K562 (cell line): ENCODE measurements around the gene MIDN. TPM values are rescaled to one million over a fixed set of nuclear protein-coding genes. Genes with fewer than 3 reads are reported as not detected.
A peak's percentile ranks its signal among the peaks of the same experiment; 100 is the strongest.

Source experiments
- BMI1 ChIP-seq: fragments of 150-350 bp; IDR thresholded peaks from 2 replicates; pipeline ENCODE4 v1.6.1; 2014; ENCODE audit warnings: low read length
- GABPB1 ChIP-seq: sonication (generic); formaldehyde crosslinking; IDR thresholded peaks from 2 replicates; pipeline ENCODE4 v1.8.0; 2022; ENCODE audit warnings: mild to moderate bottlenecking, missing genetic modification reagents
- IRF1 ChIP-seq: sonication (generic); formaldehyde crosslinking; IDR thresholded peaks from 2 replicates; pipeline ENCODE4 v1.8.0; 2022; ENCODE audit warnings: missing genetic modification reagents, mild to moderate bottlenecking, borderline replicate concordance
- KDM1A ChIP-seq, 2 experiments: fragments of 450-650 bp; IDR thresholded peaks; 2 replicates each; pipeline ENCODE4 v1.6.1; 2016; ENCODE audit warnings: mild to moderate bottlenecking in 2 of 2
- KLF16 ChIP-seq: IDR thresholded peaks from 2 replicates; pipeline ENCODE4 v1.6.1; 2016; ENCODE audit warnings: antibody characterized with exemption
- KLF6 ChIP-seq: fragments of 250-450 bp; sonication (Bioruptor Pico); IDR thresholded peaks from 2 replicates; pipeline ENCODE4 v1.4.0; 2020; ENCODE audit warnings: mild to moderate bottlenecking, moderate library complexity, borderline replicate concordance
- MYC ChIP-seq, 2 experiments: fragments of 250-450 bp in 1 of 2; sonication (Bioruptor Pico) in 1 of 2; IDR thresholded peaks; 2 replicates each; pipeline versions ENCODE4 v1.5.1 to v1.6.1; 2012 to 2021; ENCODE audit warnings: low read depth in 2 of 2, borderline replicate concordance in 1 of 2, improper control_type of control experiment in 1 of 2, low read length in 1 of 2, mild to moderate bottlenecking in 1 of 2, moderate library complexity in 1 of 2
- NR2F6 ChIP-seq: fragments of 450-650 bp; formaldehyde crosslinking; IDR thresholded peaks from 2 replicates; pipeline ENCODE4 v1.4.0; 2020; ENCODE audit warnings: mild to moderate bottlenecking
- STAT5A ChIP-seq: IDR thresholded peaks from 2 replicates; pipeline ENCODE4 v1.6.1; 2012; ENCODE audit warnings: low read length, inconsistent platforms, borderline replicate concordance
- ZBTB7A ChIP-seq: IDR thresholded peaks from 2 replicates; pipeline ENCODE4 v1.6.1; 2011; ENCODE audit warnings: low read depth, mild to moderate bottlenecking, low read length, moderate library complexity, borderline replicate concordance; ENCODE audit not compliant: control insufficient read depth
- ZNF512 ChIP-seq: IDR thresholded peaks from 2 replicates; pipeline ENCODE4 v1.6.1; 2016; ENCODE audit warnings: missing genetic modification characterization, missing compliant biosample characterization
- ZNF551 ChIP-seq: fragments of 250-450 bp; sonication (Bioruptor Pico); IDR thresholded peaks from 2 replicates; pipeline ENCODE4 v1.5.0; 2021; ENCODE audit warnings: mild to moderate bottlenecking, moderate library complexity
- ZNF592 ChIP-seq: fragments of 450-650 bp; IDR thresholded peaks from 2 replicates; pipeline ENCODE4 v1.6.1; 2017; ENCODE audit warnings: antibody characterized with exemption, mild to moderate bottlenecking
- polyA plus RNA-seq, 8 experiments: library from polyadenylated mRNA; depleted of rRNA in 4 of 8; stranded (reverse) in 5 of 8; unstranded in 3 of 8; fragments of >200 nt; fragmentation: Nextera tagmentation in 2 of 8; fragmentation: Illumina TruSeq in 1 of 8; extraction: Ambion mirVana in 2 of 8; extraction: Trizol in 1 of 8; gene quantifications; 2 replicates each; pipeline versions ENCODE4 v1.2.1 to v1.2.3, GENCODE V29; 2011 to 2014; ENCODE audit warnings: inconsistent platforms in 1 of 8, missing spikeins in 1 of 8
- total RNA-seq, 7 experiments: library from RNA; depleted of rRNA in 6 of 7; stranded (reverse); fragments of >200 nt in 6 of 7; fragmentation: Illumina TruSeq in 2 of 7; extraction: Trizol in 2 of 7; gene quantifications; 2 replicates each; pipeline versions ENCODE4 v1.2.1 to v1.2.3, GENCODE V29; 2011 to 2021; ENCODE audit warnings: low replicate concordance in 1 of 7
- TF ChIP-seq, protein P1 (sequence below): fragments of 200-800 bp; sonication (Bioruptor generic); IDR thresholded peaks from 2 replicates; pipeline ENCODE4 v1.6.1; 2016; ENCODE audit warnings: missing genetic modification characterization, missing compliant biosample characterization

The MIDN gene
- total and polyA plus RNA-seq, 9 of the 15 experiments (the other 6 are each of a cell fraction or from before 2014, with no cell fraction given), result 0.17 to 120 (median 10.1) TPM

DNA sequence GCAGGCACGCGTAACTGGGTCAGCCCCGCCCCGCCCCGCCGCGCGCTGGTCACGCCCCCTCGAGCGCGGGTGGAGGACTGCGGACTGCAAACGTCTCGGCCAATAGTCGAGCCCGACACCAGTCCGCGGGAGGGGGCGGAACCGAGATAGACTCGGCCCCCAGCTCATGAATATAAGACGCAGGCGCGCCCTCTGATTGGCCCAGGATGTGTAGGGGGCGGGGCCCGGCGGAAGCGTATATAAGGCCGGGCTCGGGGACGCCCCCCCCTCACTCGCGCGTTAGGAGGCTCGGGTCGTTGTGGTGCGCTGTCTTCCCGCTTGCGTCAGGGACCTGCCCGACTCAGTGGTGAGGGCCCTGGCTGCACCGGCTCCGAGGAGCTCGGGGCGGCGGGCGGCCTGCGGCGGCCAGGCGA, 20.7 kb downstream of the MIDN start, which contains the start of gene CIRBP (continued):
- no peak for TF ChIP-seq ZNF512 (tag)
- no peak for TF ChIP-seq KDM1A (IDR thresholded peaks at IDR 0.05)
- no peak for TF ChIP-seq BMI1
- no peak for TF ChIP-seq NR2F6
- TF ChIP-seq ZNF592, result no peak
- TF ChIP-seq ZNF551 (CRISPR knock-in tag), result no peak
- peak; percentile 57 for TF ChIP-seq GABPB1 (CRISPR knock-in tag)
- TF ChIP-seq, protein P1, sequence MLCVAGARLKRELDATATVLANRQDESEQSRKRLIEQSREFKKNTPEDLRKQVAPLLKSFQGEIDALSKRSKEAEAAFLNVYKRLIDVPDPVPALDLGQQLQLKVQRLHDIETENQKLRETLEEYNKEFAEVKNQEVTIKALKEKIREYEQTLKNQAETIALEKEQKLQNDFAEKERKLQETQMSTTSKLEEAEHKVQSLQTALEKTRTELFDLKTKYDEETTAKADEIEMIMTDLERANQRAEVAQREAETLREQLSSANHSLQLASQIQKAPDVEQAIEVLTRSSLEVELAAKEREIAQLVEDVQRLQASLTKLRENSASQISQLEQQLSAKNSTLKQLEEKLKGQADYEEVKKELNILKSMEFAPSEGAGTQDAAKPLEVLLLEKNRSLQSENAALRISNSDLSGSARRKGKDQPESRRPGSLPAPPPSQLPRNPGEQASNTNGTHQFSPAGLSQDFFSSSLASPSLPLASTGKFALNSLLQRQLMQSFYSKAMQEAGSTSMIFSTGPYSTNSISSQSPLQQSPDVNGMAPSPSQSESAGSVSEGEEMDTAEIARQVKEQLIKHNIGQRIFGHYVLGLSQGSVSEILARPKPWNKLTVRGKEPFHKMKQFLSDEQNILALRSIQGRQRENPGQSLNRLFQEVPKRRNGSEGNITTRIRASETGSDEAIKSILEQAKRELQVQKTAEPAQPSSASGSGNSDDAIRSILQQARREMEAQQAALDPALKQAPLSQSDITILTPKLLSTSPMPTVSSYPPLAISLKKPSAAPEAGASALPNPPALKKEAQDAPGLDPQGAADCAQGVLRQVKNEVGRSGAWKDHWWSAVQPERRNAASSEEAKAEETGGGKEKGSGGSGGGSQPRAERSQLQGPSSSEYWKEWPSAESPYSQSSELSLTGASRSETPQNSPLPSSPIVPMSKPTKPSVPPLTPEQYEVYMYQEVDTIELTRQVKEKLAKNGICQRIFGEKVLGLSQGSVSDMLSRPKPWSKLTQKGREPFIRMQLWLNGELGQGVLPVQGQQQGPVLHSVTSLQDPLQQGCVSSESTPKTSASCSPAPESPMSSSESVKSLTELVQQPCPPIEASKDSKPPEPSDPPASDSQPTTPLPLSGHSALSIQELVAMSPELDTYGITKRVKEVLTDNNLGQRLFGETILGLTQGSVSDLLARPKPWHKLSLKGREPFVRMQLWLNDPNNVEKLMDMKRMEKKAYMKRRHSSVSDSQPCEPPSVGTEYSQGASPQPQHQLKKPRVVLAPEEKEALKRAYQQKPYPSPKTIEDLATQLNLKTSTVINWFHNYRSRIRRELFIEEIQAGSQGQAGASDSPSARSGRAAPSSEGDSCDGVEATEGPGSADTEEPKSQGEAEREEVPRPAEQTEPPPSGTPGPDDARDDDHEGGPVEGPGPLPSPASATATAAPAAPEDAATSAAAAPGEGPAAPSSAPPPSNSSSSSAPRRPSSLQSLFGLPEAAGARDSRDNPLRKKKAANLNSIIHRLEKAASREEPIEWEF (CRISPR knock-in tag), result no peak
- TF ChIP-seq MYC (IDR thresholded peaks at IDR 0.05; ENCODE audit: low read depth, low read length), result no peak
- TF ChIP-seq MYC (CRISPR knock-in tag; IDR thresholded peaks at IDR 0.05; ENCODE audit: borderline replicate concordance, low read depth), result no peak
- no peak for TF ChIP-seq KLF6 (CRISPR knock-in tag)
- no peak for TF ChIP-seq KLF16
- TF ChIP-seq STAT5A, result no peak
- no peak for TF ChIP-seq IRF1
- peak; percentile 64; the same call in 1 of the 2 replicates for TF ChIP-seq ZBTB7A
